Stomach (tissue), 9 donors: Measurements from ENCODE around the gene ARHGAP12. TPM values are rescaled to one million over a fixed set of nuclear protein-coding genes. Genes with fewer than 3 reads are reported as not detected.

Experiments used
- DNase-seq, 2 donors: peaks; one replicate each; pipeline versions ENCODE4 v3.0.0 to v3.0.0-alpha.2; 2013 to 2019
- H3K27ac ChIP-seq, 5 donors: fragments of 200-600 bp in 4 of 5; sonication (generic) in 4 of 5; one replicate each; pipeline ENCODE4 v1.5.1; 2013 to 2019; ENCODE audit warnings: mild to moderate bottlenecking in 1 of 5, moderate library complexity in 1 of 5
- H3K27me3 ChIP-seq, 3 donors: fragments of 200-600 bp; sonication (generic); one replicate each; pipeline ENCODE4 v1.5.1; 2017 to 2019; ENCODE audit warnings: mixed run types in 1 of 3
- H3K36me3 ChIP-seq, 4 donors: fragments of 200-600 bp; sonication (generic); 1 replicate in 3 of 4; 2 replicates in 1 of 4; pipeline ENCODE4 v1.5.1; 2016 to 2019
- H3K4me1 ChIP-seq, 4 donors: fragments of 200-600 bp; sonication (generic); one replicate each; pipeline ENCODE4 v1.5.1; 2016 to 2019
- H3K4me3 ChIP-seq, 4 donors: fragments of 200-600 bp; sonication (generic) in 3 of 4; one replicate each; pipeline ENCODE4 v1.5.1; 2016 to 2019; ENCODE audit warnings: mild to moderate bottlenecking in 1 of 4
- H3K9me3 ChIP-seq, 4 donors: fragments of 200-600 bp; sonication (generic); one replicate each; pipeline ENCODE4 v1.5.1; 2016 to 2019
- CTCF ChIP-seq, 7 experiments: fragments of 450-650 bp in 4 of 7; fragments of 200-600 bp in 3 of 7; sonication (generic) in 3 of 7; IDR thresholded peaks; one replicate each; pipeline ENCODE4 v1.5.1; 2016 to 2019; ENCODE audit warnings: antibody characterized with exemption in 7 of 7, control low read depth in 2 of 7, mild to moderate bottlenecking in 1 of 7
- EP300 ChIP-seq: sonication (generic); formaldehyde crosslinking; IDR thresholded peaks from one replicate; pipeline ENCODE4 v1.6.1; 2017; ENCODE audit warnings: antibody characterized with exemption
- POLR2A ChIP-seq, 4 donors: fragments of 450-650 bp; IDR thresholded peaks; one replicate each; pipeline ENCODE4 v1.6.1; 2016; ENCODE audit warnings: antibody characterized with exemption in 4 of 4, control low read depth in 2 of 4, mild to moderate bottlenecking in 1 of 4, moderate library complexity in 1 of 4
- POLR2AphosphoS5 ChIP-seq, 3 donors: sonication (generic); formaldehyde crosslinking; IDR thresholded peaks; one replicate each; pipeline ENCODE4 v1.6.1; 2016; ENCODE audit warnings: antibody characterized with exemption in 3 of 3
- WGBS, 5 donors: extraction: QIAGEN DNeasy Blood & Tissue Kit in 3 of 5; methylation state at CpG; one replicate each; pipeline versions ENCODE4 v1.1.5 to v1.1.7; 2013 to 2018; 5-methylcytosine and 5-hydroxymethylcytosine counted together
- intact Hi-C: fragments of 100-400 bp; cut with DNase I; formaldehyde crosslinking; loops from one replicate; pipeline ENCODE4 v1.15.1; 2023; ENCODE audit warnings: low total_unique reads
- polyA plus RNA-seq, 3 donors: library from polyadenylated mRNA; stranded (reverse); fragments of 200-250 nt; gene quantifications; one replicate each; pipeline ENCODE4 v1.2.3, GENCODE V29; 2013
- total RNA-seq, 5 donors: library from RNA; depleted of rRNA; stranded (reverse); fragments of >200 nt; gene quantifications; one replicate each; pipeline versions ENCODE4 v1.1.0 to v1.2.3, GENCODE V29; 2014 to 2016
- donor health status: healthy with polysubstance abuse.
- donor health status: Bipolar disorder and iron deficiency.
- donor health status: healthy.

ARHGAP12 gene
- total and polyA plus RNA-seq, 8 donors: 9.8 to 343 (median 27.9) TPM

GRCh38 chr10:31949266-31949665 is 20.6 kb upstream of the ARHGAP12 start:
- H3K27ac ChIP-seq: no peak overlapping the region
- H3K4me3 ChIP-seq: no peak overlapping the region
- H3K27me3 ChIP-seq: no peaks in the 10 kb centered on the region
- peaks cover 7 to 33% (median 24%) of the 10 kb centered on the region in 4 donors for H3K4me1 ChIP-seq
- intact Hi-C loops: no loop called here
- H3K9me3 ChIP-seq: peaks cover 0 to 4% (median under 1%) of the 10 kb centered on the region in 4 donors
- DNase-seq: no peak
- H3K36me3 ChIP-seq: no peaks in the 10 kb centered on the region
- TF ChIP-seq EP300: no peak
- 89 to 97% (median 92%) methylated on average over 3 of the region's 3 CpGs for WGBS, 5 donors

GRCh38 chr10:31948021-31948420 is 19.4 kb upstream of the ARHGAP12 start:
- Histone ChIP-seq H3K36me3 (no peaks in the 10 kb centered on the region), H3K27ac (peak overlapping the region; percentile 44 to 72 (median 58)), H3K4me1 (peaks cover 13 to 43% (median 31%) of the 10 kb centered on the region in 4 donors), H3K4me3 (peak overlapping the region in 2 of 4 donors; percentile 17 to 22), H3K9me3 (no peaks in the 10 kb centered on the region), H3K27me3 (no peaks in the 10 kb centered on the region)
- intact Hi-C loops: no loop called here
- no peak for TF ChIP-seq EP300
- TF ChIP-seq POLR2A (IDR thresholded peaks at IDR 0.05): no peak
- TF ChIP-seq POLR2AphosphoS5 (IDR thresholded peaks at IDR 0.05): no peak
- TF ChIP-seq CTCF (IDR thresholded peaks at IDR 0.05): no peak
- no peak for DNase-seq
- 61 to 68% (median 63%) methylated on average over 7 of the region's 7 CpGs for WGBS, 5 donors

GRCh38 chr10:31947144-31947926 is 18.7 kb upstream of the ARHGAP12 start:
- Histone ChIP-seq H3K4me3 (peak overlapping the region in 2 of 4 donors; percentile 17 to 22), H3K4me1 (peaks cover 15 to 48% (median 34%) of the 10 kb centered on the region in 4 donors), H3K27ac (peak overlapping the region in 4 of 5 donors; percentile 55 to 72 (median 62)), H3K27me3 (no peaks in the 10 kb centered on the region), H3K36me3 (no peaks in the 10 kb centered on the region), H3K9me3 (no peaks in the 10 kb centered on the region)
- intact Hi-C loops: no loop called here
- 40 to 46% (median 41%) methylated on average over 7 of the region's 7 CpGs for WGBS, 5 donors
- peak in 1 of 2 donors; percentile 91 for DNase-seq
- peak in 5 of 7 experiments; percentile 26 to 77 (median 44) for TF ChIP-seq CTCF (IDR thresholded peaks at IDR 0.05)
- TF ChIP-seq EP300: no peak
- TF ChIP-seq POLR2AphosphoS5 (IDR thresholded peaks at IDR 0.05): peak; percentile 72 to 94 (median 82)

GRCh38 chr10:31945392-31945791 is 16.8 kb upstream of the ARHGAP12 start:
- intact Hi-C loops: no loop called here
- no peaks in the 10 kb centered on the region for H3K36me3 ChIP-seq

More at GRCh38 chr10:31945392-31945791, 16.8 kb upstream of the ARHGAP12 start:
- WGBS, 5 donors: 55 to 85% (median 79%) methylated on average over 1 of the region's 1 CpG
- no peak for TF ChIP-seq CTCF (IDR thresholded peaks at IDR 0.05)
- TF ChIP-seq POLR2AphosphoS5 (IDR thresholded peaks at IDR 0.05): no peak
- TF ChIP-seq EP300: no peak
- TF ChIP-seq POLR2A (IDR thresholded peaks at IDR 0.05): no peak
- H3K9me3 ChIP-seq: no peaks in the 10 kb centered on the region
- no peak overlapping the region for H3K4me3 ChIP-seq
- H3K27ac ChIP-seq: no peak overlapping the region
- DNase-seq: no peak
- H3K27me3 ChIP-seq: no peaks in the 10 kb centered on the region
- peaks cover 24 to 66% (median 44%) of the 10 kb centered on the region in 4 donors for H3K4me1 ChIP-seq
